Kidney (tissue), 14 donors: ENCODE data around the gene ARNT2. TPM values are rescaled to one million over a fixed set of nuclear protein-coding genes. Genes with fewer than 3 reads are reported as not detected.

Experiments
- DNase-seq, 5 donors: peaks; one replicate each; pipeline ENCODE4 v3.0.0-alpha.2; 2013 to 2020
- FAIRE-seq: peaks from 2 replicates; lab custom pipeline; 2012; peaks lifted over from hg19 to GRCh38; lab: Jason Lieb, UNC
- H3K27ac ChIP-seq, 2 donors: one replicate each; pipeline ENCODE4 v1.7.0; 2013; ENCODE audit warnings: low read depth in 2 of 2, low read length in 2 of 2, inconsistent platforms in 1 of 2
- H3K27me3 ChIP-seq: one replicate; pipeline ENCODE4 v1.7.1; 2013; ENCODE audit warnings: low read length, inconsistent platforms; ENCODE audit not compliant: control insufficient read depth, insufficient read depth
- H3K36me3 ChIP-seq, 3 donors: one replicate each; pipeline versions ENCODE4 v1.7.0 to v1.7.1; 2013; ENCODE audit warnings: low read length in 3 of 3, control low read depth in 1 of 3, inconsistent platforms in 1 of 3; ENCODE audit not compliant: insufficient read depth in 3 of 3, control insufficient read depth in 2 of 3
- H3K4me1 ChIP-seq, 3 donors: one replicate each; pipeline versions ENCODE4 v1.7.0 to v1.7.1; 2013; ENCODE audit warnings: low read length in 3 of 3, inconsistent platforms in 1 of 3, low read depth in 1 of 3; ENCODE audit not compliant: control insufficient read depth in 2 of 3, insufficient read depth in 2 of 3
- H3K4me3 ChIP-seq, 3 donors: one replicate each; pipeline versions ENCODE4 v1.7.0 to v1.8.1; 2013; ENCODE audit warnings: low read length in 3 of 3, control low read depth in 1 of 3, inconsistent platforms in 1 of 3
- H3K9ac ChIP-seq, 3 donors: one replicate each; pipeline versions ENCODE4 v1.7.0 to v1.7.1; 2013; ENCODE audit warnings: low read length in 3 of 3, control low read depth in 1 of 3, inconsistent platforms in 1 of 3
- H3K9me3 ChIP-seq, 3 donors: one replicate each; pipeline versions ENCODE4 v1.7.0 to v1.7.1; 2013; ENCODE audit warnings: low read length in 3 of 3, control low read depth in 1 of 3, inconsistent platforms in 1 of 3; ENCODE audit not compliant: control insufficient read depth in 2 of 3, insufficient read depth in 1 of 3
- intact Hi-C: fragments of 100-400 bp; cut with DNase I; formaldehyde crosslinking; loops from one replicate; pipeline ENCODE4 v1.11.1; 2022
- polyA plus RNA-seq: library from polyadenylated mRNA; stranded (reverse); fragments of 350-450 nt; fragmentation: Illumina TruSeq; extraction: RNeasy Lipid Tissue Mini Kit (QIAGEN cat#74804); gene quantifications from one replicate; pipeline ENCODE4 v1.2.3, GENCODE V29; 2014; ENCODE audit warnings: low read depth, low replicate concordance; ENCODE audit not compliant: insufficient read depth
- total RNA-seq: library from RNA; stranded (reverse); fragmentation: NEBNext Ultra II Directional; extraction: Animal tissue kit (Norgen Biotek cat#: 25700); gene quantifications from one replicate; pipeline ENCODE4 v1.2.1, GENCODE V29; 2021
- TF ChIP-seq, protein P1 (sequence below): IDR thresholded peaks from 3 replicates; pipeline ENCODE4 v1.5.1; 2012; ENCODE audit warnings: mild to moderate bottlenecking, moderate library complexity, borderline replicate concordance; ENCODE audit not compliant: insufficient read depth; ENCODE audit errors: extremely low read depth
- donor health status: control.
- donor health status: control.
- donor health status: control.
- donor health status: control.
- donor health status: control.
- donor health status: DM: yes; HTN: yes; CAD: no.
- donor health status: Normal renal cell carcinoma (clear cell type).

ARNT2 gene
- total and polyA plus RNA-seq, 2 donors from 2014 or later: 12.2 to 38.2 TPM

DNA sequence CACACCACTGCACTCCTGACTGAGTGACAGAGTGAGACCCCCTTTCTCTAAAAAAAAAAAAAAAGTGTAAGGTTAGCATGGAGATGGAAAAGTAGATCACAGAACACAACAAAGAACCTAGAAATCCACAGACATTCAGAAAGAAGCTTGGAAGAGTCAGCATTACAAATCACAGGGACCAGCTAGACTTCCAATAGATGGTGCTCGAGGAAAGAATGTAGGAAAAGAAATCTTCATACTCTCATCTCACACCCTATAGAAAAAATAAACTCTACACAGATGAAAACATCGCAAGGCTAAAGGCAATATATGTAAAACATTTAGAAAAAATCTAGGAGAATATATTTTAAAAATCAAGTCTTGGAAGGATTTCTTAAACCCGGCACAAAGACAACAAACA is 196.4 kb downstream of the ARNT2 start:
- H3K27ac ChIP-seq: no peak overlapping the region
- no peak overlapping the region for H3K4me3 ChIP-seq
- no peaks in the 10 kb centered on the region for H3K9me3 ChIP-seq
- no peaks in the 10 kb centered on the region for H3K27me3 ChIP-seq
- H3K36me3 ChIP-seq: no peaks in the 10 kb centered on the region
- no peaks in the 10 kb centered on the region for H3K4me1 ChIP-seq
- intact Hi-C loops: no loop called here
- DNase-seq: no peak
- TF ChIP-seq, protein P1, sequence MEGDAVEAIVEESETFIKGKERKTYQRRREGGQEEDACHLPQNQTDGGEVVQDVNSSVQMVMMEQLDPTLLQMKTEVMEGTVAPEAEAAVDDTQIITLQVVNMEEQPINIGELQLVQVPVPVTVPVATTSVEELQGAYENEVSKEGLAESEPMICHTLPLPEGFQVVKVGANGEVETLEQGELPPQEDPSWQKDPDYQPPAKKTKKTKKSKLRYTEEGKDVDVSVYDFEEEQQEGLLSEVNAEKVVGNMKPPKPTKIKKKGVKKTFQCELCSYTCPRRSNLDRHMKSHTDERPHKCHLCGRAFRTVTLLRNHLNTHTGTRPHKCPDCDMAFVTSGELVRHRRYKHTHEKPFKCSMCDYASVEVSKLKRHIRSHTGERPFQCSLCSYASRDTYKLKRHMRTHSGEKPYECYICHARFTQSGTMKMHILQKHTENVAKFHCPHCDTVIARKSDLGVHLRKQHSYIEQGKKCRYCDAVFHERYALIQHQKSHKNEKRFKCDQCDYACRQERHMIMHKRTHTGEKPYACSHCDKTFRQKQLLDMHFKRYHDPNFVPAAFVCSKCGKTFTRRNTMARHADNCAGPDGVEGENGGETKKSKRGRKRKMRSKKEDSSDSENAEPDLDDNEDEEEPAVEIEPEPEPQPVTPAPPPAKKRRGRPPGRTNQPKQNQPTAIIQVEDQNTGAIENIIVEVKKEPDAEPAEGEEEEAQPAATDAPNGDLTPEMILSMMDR: no peak
- FAIRE-seq: no peak
- no peak overlapping the region for H3K9ac ChIP-seq

DNA sequence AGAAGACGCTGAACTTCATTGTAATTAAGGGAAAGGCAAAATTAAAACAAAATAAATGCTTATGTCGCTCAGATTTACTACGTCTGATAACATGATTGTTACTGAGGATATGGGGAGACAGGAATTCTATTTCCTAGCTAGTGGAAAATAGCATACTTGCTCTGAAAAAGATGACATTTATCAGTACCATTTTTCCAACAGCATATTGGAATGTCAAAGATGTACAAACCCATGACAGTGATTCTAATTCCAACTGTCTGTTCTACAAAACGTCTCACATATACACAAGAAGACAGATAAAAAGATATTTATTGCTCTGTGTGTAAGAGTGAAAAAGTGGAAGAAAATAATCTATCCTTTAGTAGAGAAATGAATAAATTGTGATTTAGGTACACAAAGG is 197.1 kb downstream of the ARNT2 start:
- H3K4me3 ChIP-seq: no peak overlapping the region
- FAIRE-seq (no peak), DNase-seq (no peak)
- no peak overlapping the region for H3K27ac ChIP-seq
- TF ChIP-seq, protein P1: no peak
- H3K4me1 ChIP-seq: no peaks in the 10 kb centered on the region
- H3K9ac ChIP-seq: no peak overlapping the region
- no peaks in the 10 kb centered on the region for H3K9me3 ChIP-seq
- H3K27me3 ChIP-seq: no peaks in the 10 kb centered on the region
- no peaks in the 10 kb centered on the region for H3K36me3 ChIP-seq
- intact Hi-C loops: no loop called here

DNA sequence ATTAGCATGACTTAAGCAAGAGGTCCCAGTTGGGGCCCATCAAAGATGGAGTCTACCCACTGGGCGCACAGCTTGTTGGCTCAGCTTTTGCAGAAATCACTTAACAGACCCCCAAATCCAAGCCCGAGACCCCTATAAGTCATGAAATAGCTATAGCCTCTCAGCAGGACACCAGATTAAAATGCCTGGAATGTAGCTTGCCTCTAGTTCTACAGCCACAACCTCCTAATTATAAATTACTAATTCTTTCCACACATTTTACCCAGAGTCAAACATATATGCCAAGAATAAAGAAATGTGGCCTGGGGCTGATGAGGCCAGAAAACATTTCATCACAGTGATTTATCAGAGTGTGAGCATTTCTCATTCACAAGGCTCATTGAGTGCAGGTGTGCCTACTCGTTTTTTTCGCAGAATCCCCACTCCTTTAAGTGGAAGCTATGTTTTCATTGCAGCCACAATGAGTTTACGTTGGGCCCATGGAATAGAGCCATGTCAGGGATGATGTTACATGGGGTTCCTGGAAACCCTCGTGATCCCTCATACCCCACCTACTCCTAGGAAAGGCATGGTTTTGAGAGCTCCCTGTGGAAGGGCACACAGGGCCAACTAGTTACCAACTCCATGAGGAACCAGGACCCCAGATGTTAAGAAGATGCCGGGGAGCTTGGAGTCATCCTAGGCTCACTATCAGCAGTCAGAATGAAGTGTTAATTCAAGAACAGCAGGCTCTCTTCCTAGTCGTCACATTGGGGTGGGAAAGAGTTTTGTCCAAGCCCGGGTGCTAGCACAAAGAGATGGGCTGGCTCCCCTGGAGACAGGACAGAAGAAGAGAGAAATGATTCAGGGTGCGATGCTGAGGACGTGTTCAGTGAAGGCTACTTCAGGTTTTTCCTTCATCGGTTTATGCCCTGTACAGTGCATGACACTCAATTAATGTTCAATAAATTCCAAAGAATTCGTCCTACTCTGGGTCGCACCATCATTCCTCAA is 200.7 kb downstream of the ARNT2 start:
- DNase-seq (no peak), FAIRE-seq (no peak)
- Histone ChIP-seq H3K9me3 (no peaks in the 10 kb centered on the region), H3K4me3 (no peak overlapping the region), H3K9ac (no peak overlapping the region), H3K36me3 (no peaks in the 10 kb centered on the region), H3K27ac (no peak overlapping the region), H3K27me3 (no peaks in the 10 kb centered on the region), H3K4me1 (peaks cover 0 to 3% (median 0%) of the 10 kb centered on the region in 3 donors)
- TF ChIP-seq, protein P1: no peak
- intact Hi-C loops: no loop called here
